RWPE2 (cell line): ENCODE measurements around the gene ADGRF3.

Source experiments
- ATAC-seq: fragments of 200-7000 bp; cut with Tn5 transposase; 3 replicates; pipeline ENCODE4 v1.9.1; 2021; ENCODE audit warnings: low read depth
- DNase-seq: peaks from one replicate; pipeline ENCODE4 v3.0.0-alpha.2; 2020; ENCODE audit warnings: low spot score
- H3K27ac ChIP-seq: fragments of 450-650 bp; 2 replicates; pipeline ENCODE4 v1.5.1; 2017; ENCODE audit warnings: mild to moderate bottlenecking; ENCODE audit not compliant: poor library complexity, severe bottlenecking
- H3K27me3 ChIP-seq: fragments of 250-450 bp; sonication (Bioruptor Pico); 2 replicates; pipeline ENCODE4 v1.5.1; 2021; ENCODE audit warnings: mild to moderate bottlenecking, moderate library complexity; ENCODE audit not compliant: insufficient read depth, poor library complexity, severe bottlenecking
- H3K36me3 ChIP-seq: fragments of 250-450 bp; sonication (Bioruptor Pico); 2 replicates; pipeline ENCODE4 v1.5.1; 2020; ENCODE audit warnings: low read depth, mild to moderate bottlenecking, moderate library complexity
- H3K4me1 ChIP-seq: fragments of 250-450 bp; sonication (Bioruptor Pico); 2 replicates; pipeline ENCODE4 v1.5.1; 2021; ENCODE audit warnings: mild to moderate bottlenecking, moderate library complexity; ENCODE audit not compliant: insufficient read depth, poor library complexity, severe bottlenecking
- H3K4me3 ChIP-seq: fragments of 250-450 bp; sonication (Bioruptor Pico); 2 replicates; pipeline ENCODE4 v1.5.1; 2021; ENCODE audit warnings: mild to moderate bottlenecking, moderate library complexity; ENCODE audit not compliant: severe bottlenecking
- H3K9me3 ChIP-seq: fragments of 250-450 bp; sonication (Bioruptor Pico); 2 replicates; pipeline ENCODE4 v1.5.1; 2021; ENCODE audit warnings: mild to moderate bottlenecking, moderate library complexity; ENCODE audit not compliant: severe bottlenecking
- CTCF ChIP-seq: fragments of 450-650 bp; IDR thresholded peaks from one replicate; pipeline ENCODE4 v1.5.1; 2017; ENCODE audit warnings: mild to moderate bottlenecking, moderate library complexity; ENCODE audit not compliant: poor library complexity, severe bottlenecking

The ADGRF3 gene

GRCh38 chr2:26276484-26277227, 69.9 kb downstream of the ADGRF3 start:
- H3K4me1 ChIP-seq: peaks cover 23% of the 10 kb centered on the region
- peaks cover 66% of the 10 kb centered on the region for H3K36me3 ChIP-seq
- no peak for TF ChIP-seq CTCF
- H3K9me3 ChIP-seq: no peaks in the 10 kb centered on the region
- DNase-seq: no peak
- no peak overlapping the region for H3K4me3 ChIP-seq
- no peak overlapping the region for H3K27ac ChIP-seq
- no peaks in the 10 kb centered on the region for H3K27me3 ChIP-seq
- no peak for ATAC-seq

- DNase-seq (peak; percentile 73), ATAC-seq (peak; percentile 93)
- peaks cover 53% of the 10 kb centered on the region for H3K36me3 ChIP-seq
- H3K27ac ChIP-seq: peak overlapping the region; percentile 93
- H3K4me3 ChIP-seq: no peak overlapping the region
- H3K27me3 ChIP-seq: no peaks in the 10 kb centered on the region
- no peaks in the 10 kb centered on the region for H3K9me3 ChIP-seq
- TF ChIP-seq CTCF: no peak
- H3K4me1 ChIP-seq: peaks cover 38% of the 10 kb centered on the region
These were observed 72.5 kb downstream of the ADGRF3 start for GRCh38 chr2:26274058-26274613.

- DNase-seq (no peak), ATAC-seq (no peak)
- H3K4me3 ChIP-seq: no peak overlapping the region
- H3K27ac ChIP-seq: peak overlapping the region; percentile 93
- H3K27me3 ChIP-seq: no peaks in the 10 kb centered on the region
- H3K36me3 ChIP-seq: peaks cover 47% of the 10 kb centered on the region
- no peaks in the 10 kb centered on the region for H3K9me3 ChIP-seq
- TF ChIP-seq CTCF: no peak
- H3K4me1 ChIP-seq: peaks cover 44% of the 10 kb centered on the region
These were observed 73.1 kb downstream of the ADGRF3 start for GRCh38 chr2:26273501-26273900.

GRCh38 chr2:26270373-26270772, 76.2 kb downstream of the ADGRF3 start:
- Histone ChIP-seq H3K9me3 (no peaks in the 10 kb centered on the region), H3K36me3 (peaks cover 21% of the 10 kb centered on the region), H3K4me1 (peaks cover 49% of the 10 kb centered on the region), H3K27me3 (no peaks in the 10 kb centered on the region), H3K27ac (peak overlapping the region; percentile 75), H3K4me3 (no peak overlapping the region)
- no peak for DNase-seq
- TF ChIP-seq CTCF: no peak
- no peak for ATAC-seq
